K562 (cell line): ENCODE data around the gene ESPN.

Experiments
- EZH2 ChIP-seq: IDR thresholded peaks from 2 replicates; pipeline ENCODE4 v1.6.1; 2012; ENCODE audit warnings: low read depth, mild to moderate bottlenecking, inconsistent platforms, low read length, borderline replicate concordance
- HNRNPK ChIP-seq: fragments of 200-400 bp; formaldehyde crosslinking; IDR thresholded peaks from one replicate; pipeline ENCODE4 v1.6.1; 2018; ENCODE audit warnings: mild to moderate bottlenecking, low read depth, low read length; ENCODE audit not compliant: poor library complexity, severe bottlenecking
- NR3C1 ChIP-seq: sonication (generic); formaldehyde crosslinking; IDR thresholded peaks from 2 replicates; pipeline ENCODE4 v1.8.1; 2022; ENCODE audit warnings: missing genetic modification reagents
- ZBTB17 ChIP-seq: fragments of 450-650 bp; formaldehyde crosslinking; IDR thresholded peaks from 2 replicates; pipeline ENCODE4 v1.4.0; 2020; ENCODE audit warnings: mild to moderate bottlenecking
- TF ChIP-seq, protein P1 (sequence below), 3 experiments: IDR thresholded peaks in 2 of 3; conservative IDR thresholded peaks in 1 of 3; 2 replicates each; pipeline ENCODE4 v1.5.1; 2011 to 2012; ENCODE audit warnings: low read length in 3 of 3, mild to moderate bottlenecking in 3 of 3, control low read depth in 2 of 3, improper control_type of control experiment in 1 of 3, inconsistent platforms in 1 of 3, low read depth in 1 of 3, mixed read lengths in 1 of 3, moderate library complexity in 1 of 3; ENCODE audit not compliant: insufficient read depth in 2 of 3
- TF ChIP-seq, protein P2 (sequence below): sonication (generic); formaldehyde crosslinking; IDR thresholded peaks from 2 replicates; pipeline ENCODE4 v1.8.1; 2022; ENCODE audit warnings: missing genetic modification reagents

DNA sequence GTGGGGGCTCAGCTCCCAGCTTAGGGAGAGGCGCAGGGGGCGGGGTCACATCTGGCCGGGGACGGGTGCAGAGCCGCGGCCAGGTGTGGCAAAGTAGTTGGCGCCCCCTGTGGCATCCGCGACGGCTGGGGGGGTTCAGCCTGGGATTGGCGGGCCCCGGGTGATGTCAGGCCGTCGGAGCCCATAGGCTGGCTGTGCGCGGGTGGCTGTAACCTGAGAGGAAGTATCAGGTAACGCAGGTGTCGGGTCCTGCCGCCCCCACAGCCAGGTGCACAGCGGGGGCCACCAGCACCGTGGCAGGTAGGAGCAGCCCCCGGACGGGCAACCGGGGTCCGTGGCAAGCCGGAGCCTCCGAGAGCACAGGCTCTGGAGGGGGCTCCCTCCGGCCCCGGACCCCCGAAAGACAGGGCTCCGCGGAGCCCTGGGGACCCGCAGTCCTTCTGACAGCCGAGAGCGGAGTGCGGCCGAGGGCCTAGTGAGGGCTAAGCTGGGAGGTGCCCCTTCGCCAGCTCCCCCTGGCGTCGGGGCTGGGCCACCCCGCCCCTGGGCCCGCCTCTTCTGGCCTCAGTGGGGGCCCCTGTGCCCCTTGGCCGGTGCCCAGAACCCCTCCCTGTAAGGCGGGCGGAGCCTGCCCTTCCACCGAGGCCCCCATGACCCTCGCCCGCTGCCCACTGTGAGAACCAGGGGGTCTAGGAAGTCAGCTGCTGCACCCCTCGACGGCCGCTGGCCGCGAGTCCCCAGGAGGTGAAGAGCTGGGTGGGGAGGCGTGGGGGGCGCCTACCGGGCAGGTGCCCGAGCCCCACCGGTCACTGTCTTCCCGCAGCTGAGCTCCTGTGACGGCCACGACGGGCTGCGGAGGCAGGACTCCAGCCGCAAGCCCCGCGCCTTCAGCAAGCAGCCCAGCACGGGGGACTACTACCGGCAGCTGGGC is 23.5 kb downstream of the ESPN start:
- peak; percentile 78; the same call in 1 of the 2 replicates for TF ChIP-seq EZH2
- no peak for TF ChIP-seq ZBTB17
- no peak for TF ChIP-seq HNRNPK
- TF ChIP-seq, protein P1, sequence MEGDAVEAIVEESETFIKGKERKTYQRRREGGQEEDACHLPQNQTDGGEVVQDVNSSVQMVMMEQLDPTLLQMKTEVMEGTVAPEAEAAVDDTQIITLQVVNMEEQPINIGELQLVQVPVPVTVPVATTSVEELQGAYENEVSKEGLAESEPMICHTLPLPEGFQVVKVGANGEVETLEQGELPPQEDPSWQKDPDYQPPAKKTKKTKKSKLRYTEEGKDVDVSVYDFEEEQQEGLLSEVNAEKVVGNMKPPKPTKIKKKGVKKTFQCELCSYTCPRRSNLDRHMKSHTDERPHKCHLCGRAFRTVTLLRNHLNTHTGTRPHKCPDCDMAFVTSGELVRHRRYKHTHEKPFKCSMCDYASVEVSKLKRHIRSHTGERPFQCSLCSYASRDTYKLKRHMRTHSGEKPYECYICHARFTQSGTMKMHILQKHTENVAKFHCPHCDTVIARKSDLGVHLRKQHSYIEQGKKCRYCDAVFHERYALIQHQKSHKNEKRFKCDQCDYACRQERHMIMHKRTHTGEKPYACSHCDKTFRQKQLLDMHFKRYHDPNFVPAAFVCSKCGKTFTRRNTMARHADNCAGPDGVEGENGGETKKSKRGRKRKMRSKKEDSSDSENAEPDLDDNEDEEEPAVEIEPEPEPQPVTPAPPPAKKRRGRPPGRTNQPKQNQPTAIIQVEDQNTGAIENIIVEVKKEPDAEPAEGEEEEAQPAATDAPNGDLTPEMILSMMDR (IDR thresholded peaks at IDR 0.05 in 2 of 3, conservative IDR thresholded peaks at IDR 0.05 in 1 of 3; ENCODE audit: insufficient read depth in 2 of 3, low read depth in 1 of 3, low read length in 3 of 3): peak in 2 of 3 experiments; percentile 9 to 13; a peak in 2 of 6 replicates
- no peak for TF ChIP-seq NR3C1
- TF ChIP-seq, protein P2, sequence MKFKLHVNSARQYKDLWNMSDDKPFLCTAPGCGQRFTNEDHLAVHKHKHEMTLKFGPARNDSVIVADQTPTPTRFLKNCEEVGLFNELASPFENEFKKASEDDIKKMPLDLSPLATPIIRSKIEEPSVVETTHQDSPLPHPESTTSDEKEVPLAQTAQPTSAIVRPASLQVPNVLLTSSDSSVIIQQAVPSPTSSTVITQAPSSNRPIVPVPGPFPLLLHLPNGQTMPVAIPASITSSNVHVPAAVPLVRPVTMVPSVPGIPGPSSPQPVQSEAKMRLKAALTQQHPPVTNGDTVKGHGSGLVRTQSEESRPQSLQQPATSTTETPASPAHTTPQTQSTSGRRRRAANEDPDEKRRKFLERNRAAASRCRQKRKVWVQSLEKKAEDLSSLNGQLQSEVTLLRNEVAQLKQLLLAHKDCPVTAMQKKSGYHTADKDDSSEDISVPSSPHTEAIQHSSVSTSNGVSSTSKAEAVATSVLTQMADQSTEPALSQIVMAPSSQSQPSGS (CRISPR knock-in tag): no peak
